Effector memory CD4-positive, alpha-beta T cell (primary cell): ENCODE measurements around the gene RALGPS1.

ENCODE experiments used
- DNase-seq, 3 donors: peaks; one replicate each; pipeline ENCODE4 v3.0.0-alpha.2; 2020
- H3K27ac ChIP-seq: 2 replicates; pipeline ENCODE4 v1.7.0; 2013; ENCODE audit warnings: mild to moderate bottlenecking, low read length, moderate library complexity; ENCODE audit not compliant: insufficient read depth, poor library complexity, severe bottlenecking
- H3K27me3 ChIP-seq: replicated peaks from 2 replicates; pipeline ENCODE4 v1.7.0; 2013; ENCODE audit warnings: mild to moderate bottlenecking, low read length; ENCODE audit not compliant: insufficient read depth, control insufficient read depth, poor library complexity, severe bottlenecking
- H3K36me3 ChIP-seq: 2 replicates; pipeline ENCODE4 v1.7.0; 2013; ENCODE audit warnings: mild to moderate bottlenecking, low read length, moderate library complexity; ENCODE audit not compliant: control insufficient read depth, insufficient read depth
- H3K4me1 ChIP-seq: 2 replicates; pipeline ENCODE4 v1.7.0; 2013; ENCODE audit warnings: low read length, mild to moderate bottlenecking; ENCODE audit not compliant: control insufficient read depth, insufficient read depth, poor library complexity, severe bottlenecking
- H3K4me3 ChIP-seq: 2 replicates; pipeline ENCODE4 v1.7.0; 2013; ENCODE audit warnings: low read length, low read depth, mild to moderate bottlenecking; ENCODE audit not compliant: insufficient read depth, poor library complexity, severe bottlenecking
- H3K9me3 ChIP-seq: 2 replicates; pipeline ENCODE4 v1.7.0; 2013; ENCODE audit warnings: mild to moderate bottlenecking, low read length, moderate library complexity; ENCODE audit not compliant: control insufficient read depth

The RALGPS1 gene

GRCh38 chr9:127113191-127113972 lies 198.8 kb downstream of the RALGPS1 start:
- Histone ChIP-seq H3K36me3 (no peaks in the 10 kb centered on the region), H3K4me3 (no peak overlapping the region), H3K27ac (no peak overlapping the region), H3K27me3 (no peaks in the 10 kb centered on the region), H3K9me3 (no peaks in the 10 kb centered on the region), H3K4me1 (peaks cover 9% of the 10 kb centered on the region)
- DNase-seq = no peak

GRCh38 chr9:127114606-127115005 lies 200.0 kb downstream of the RALGPS1 start:
- H3K4me3 ChIP-seq = no peak overlapping the region
- peaks cover 9% of the 10 kb centered on the region for H3K4me1 ChIP-seq
- H3K27ac ChIP-seq = no peak overlapping the region
- no peaks in the 10 kb centered on the region for H3K36me3 ChIP-seq
- H3K27me3 ChIP-seq = no peaks in the 10 kb centered on the region
- H3K9me3 ChIP-seq = no peaks in the 10 kb centered on the region
- no peak for DNase-seq

GRCh38 chr9:127116088-127116726 lies 201.6 kb downstream of the RALGPS1 start:
- H3K27ac ChIP-seq = no peak overlapping the region
- H3K27me3 ChIP-seq = no peaks in the 10 kb centered on the region
- no peaks in the 10 kb centered on the region for H3K9me3 ChIP-seq
- no peaks in the 10 kb centered on the region for H3K36me3 ChIP-seq
- peaks cover 9% of the 10 kb centered on the region for H3K4me1 ChIP-seq
- no peak for DNase-seq
- no peak overlapping the region for H3K4me3 ChIP-seq

- DNase-seq = no peak
- H3K27me3 ChIP-seq = no peaks in the 10 kb centered on the region
- H3K36me3 ChIP-seq = no peaks in the 10 kb centered on the region
- no peak overlapping the region for H3K4me3 ChIP-seq
- H3K4me1 ChIP-seq = peaks cover 9% of the 10 kb centered on the region
- no peaks in the 10 kb centered on the region for H3K9me3 ChIP-seq
- H3K27ac ChIP-seq = no peak overlapping the region
These were observed 202.4 kb downstream of the RALGPS1 start for GRCh38 chr9:127116957-127117356.

GRCh38 chr9:127117801-127118200 lies 203.2 kb downstream of the RALGPS1 start:
- H3K36me3 ChIP-seq = no peaks in the 10 kb centered on the region
- H3K4me3 ChIP-seq = no peak overlapping the region
- no peaks in the 10 kb centered on the region for H3K9me3 ChIP-seq
- peaks cover 12% of the 10 kb centered on the region for H3K4me1 ChIP-seq
- H3K27me3 ChIP-seq = peaks cover 3% of the 10 kb centered on the region
- no peak for DNase-seq
- no peak overlapping the region for H3K27ac ChIP-seq

GRCh38 chr9:127118597-127119319 lies 204.2 kb downstream of the RALGPS1 start:
- no peak for DNase-seq
- Histone ChIP-seq H3K27ac (no peak overlapping the region), H3K36me3 (no peaks in the 10 kb centered on the region), H3K9me3 (no peaks in the 10 kb centered on the region), H3K4me3 (no peak overlapping the region), H3K27me3 (peaks cover 3% of the 10 kb centered on the region), H3K4me1 (peaks cover 14% of the 10 kb centered on the region)

GRCh38 chr9:127119320-127119709 lies 204.7 kb downstream of the RALGPS1 start:
- Histone ChIP-seq H3K4me3 (no peak overlapping the region), H3K27me3 (peaks cover 3% of the 10 kb centered on the region), H3K36me3 (no peaks in the 10 kb centered on the region), H3K9me3 (no peaks in the 10 kb centered on the region), H3K27ac (no peak overlapping the region), H3K4me1 (peaks cover 14% of the 10 kb centered on the region)
- DNase-seq = no peak

GRCh38 chr9:127121628-127122175 lies 207.1 kb downstream of the RALGPS1 start:
- Histone ChIP-seq H3K27ac (no peak overlapping the region), H3K36me3 (no peaks in the 10 kb centered on the region), H3K4me3 (no peak overlapping the region), H3K4me1 (peaks cover 7% of the 10 kb centered on the region), H3K9me3 (no peaks in the 10 kb centered on the region), H3K27me3 (peaks cover 3% of the 10 kb centered on the region)
- no peak for DNase-seq

- no peak for DNase-seq
- H3K27me3 ChIP-seq = peaks cover 3% of the 10 kb centered on the region
- H3K4me1 ChIP-seq = peaks cover 4% of the 10 kb centered on the region
- no peak within 1 kb of the TSS for H3K27ac ChIP-seq
- H3K9me3 ChIP-seq = no peaks in the 10 kb centered on the region
- H3K36me3 ChIP-seq = no peaks in the 10 kb centered on the region
- no peak within 1 kb of the TSS for H3K4me3 ChIP-seq
These were observed 207.8 kb downstream of the RALGPS1 start, which contains the start of gene ANGPTL2 for GRCh38 chr9:127122176-127123063. Gene ANGPTL2, minus strand, starts transcription at chr9:127122635. Its CDS starts 13,904 bp downstream, at chr9:127108731.
